ACHN (cell line): ENCODE results near the gene MMP1.

Experiments
- DNase-seq: peaks from one replicate; pipeline ENCODE4 v3.0.0-alpha.2; 2015
- in situ Hi-C: cut with HindIII; loops from 2 replicates; pipeline ENCODE4 v1.10.0; 2017; ENCODE audit warnings: low sequenced_read_pairs, low pct_ligation_motif_present, low pct_unique_long_range_greater_than_20kb

MMP1 gene

GRCh38 chr11:102810950-102811660, 13.1 kb upstream of the MMP1 start:
- peak; percentile 36 for DNase-seq
- in situ Hi-C loops, result no loop called here

GRCh38 chr11:102809971-102810370, 12.0 kb upstream of the MMP1 start:
- in situ Hi-C loops, result no loop called here
- DNase-seq, result no peak

- DNase-seq, result peak; percentile 9
- in situ Hi-C loops, result no loop called here
Observed at GRCh38 chr11:102807921-102808320, 10.0 kb upstream of the MMP1 start.

- in situ Hi-C loops, result no loop called here
- no peak for DNase-seq
Observed at GRCh38 chr11:102806296-102806695, 8.3 kb upstream of the MMP1 start.

- in situ Hi-C loops, result no loop called here
- no peak for DNase-seq
Observed at GRCh38 chr11:102802341-102802740, 4.4 kb upstream of the MMP1 start.

- in situ Hi-C loops, result no loop called here
- DNase-seq, result no peak
Observed at GRCh38 chr11:102800767-102801166, 2.8 kb upstream of the MMP1 start.

GRCh38 chr11:102799681-102800340, 1.9 kb upstream of the MMP1 start:
- in situ Hi-C loops, result no loop called here
- DNase-seq, result no peak

- DNase-seq, result peak; percentile 49
Observed at GRCh38 chr11:102794382-102794781, 3.6 kb downstream of the MMP1 start.

GRCh38 chr11:102793677-102794290, 4.2 kb downstream of the MMP1 start:
- in situ Hi-C loops, result no loop called here
- no peak for DNase-seq

More at GRCh38 chr11:102794382-102794781, 3.6 kb downstream of the MMP1 start:
- in situ Hi-C loops, result no loop called here

GRCh38 chr11:102792604-102793003, 5.4 kb downstream of the MMP1 start:
- DNase-seq, result no peak
- in situ Hi-C loops, result no loop called here

- DNase-seq, result no peak
- in situ Hi-C loops, result no loop called here
Observed at GRCh38 chr11:102791271-102792036, 6.5 kb downstream of the MMP1 start.

GRCh38 chr11:102788334-102788995, 9.5 kb downstream of the MMP1 start:
- in situ Hi-C loops, result no loop called here
- DNase-seq, result no peak

GRCh38 chr11:102784380-102784779, 13.6 kb downstream of the MMP1 start:
- in situ Hi-C loops, result no loop called here
- no peak for DNase-seq

- in situ Hi-C loops, result no loop called here
- DNase-seq, result no peak
Observed at GRCh38 chr11:102783720-102784119, 14.2 kb downstream of the MMP1 start.

- in situ Hi-C loops, result no loop called here
- no peak for DNase-seq
Observed at GRCh38 chr11:102783016-102783415, 14.9 kb downstream of the MMP1 start.

- no peak for DNase-seq
- in situ Hi-C loops, result no loop called here
Observed at GRCh38 chr11:102781676-102782075, 16.3 kb downstream of the MMP1 start.

- peak; percentile 57 for DNase-seq
- in situ Hi-C loops, result no loop called here
Observed at GRCh38 chr11:102780491-102780918, 17.5 kb downstream of the MMP1 start, which contains the start of gene MMP10. TSS of gene MMP10 (minus strand) at chr11:102780628. CDS start at chr11:102780591, 37 bp downstream.

- in situ Hi-C loops, result no loop called here
- DNase-seq, result no peak
Observed at GRCh38 chr11:102776454-102776853, 21.5 kb downstream of the MMP1 start.
